Measurements from ENCODE around the gene EIF3D. TPM values are rescaled to one million over a fixed set of nuclear protein-coding genes. Genes with fewer than 3 reads are reported as not detected.
A peak's percentile ranks its signal among the peaks of the same experiment; 100 is the strongest.

Gene EIF3D
- total and polyA plus RNA-seq, 2 of the 13 experiments (the other 11 are each of a cell fraction or from before 2014, with no cell fraction given) = 118 to 274 TPM

DNA sequence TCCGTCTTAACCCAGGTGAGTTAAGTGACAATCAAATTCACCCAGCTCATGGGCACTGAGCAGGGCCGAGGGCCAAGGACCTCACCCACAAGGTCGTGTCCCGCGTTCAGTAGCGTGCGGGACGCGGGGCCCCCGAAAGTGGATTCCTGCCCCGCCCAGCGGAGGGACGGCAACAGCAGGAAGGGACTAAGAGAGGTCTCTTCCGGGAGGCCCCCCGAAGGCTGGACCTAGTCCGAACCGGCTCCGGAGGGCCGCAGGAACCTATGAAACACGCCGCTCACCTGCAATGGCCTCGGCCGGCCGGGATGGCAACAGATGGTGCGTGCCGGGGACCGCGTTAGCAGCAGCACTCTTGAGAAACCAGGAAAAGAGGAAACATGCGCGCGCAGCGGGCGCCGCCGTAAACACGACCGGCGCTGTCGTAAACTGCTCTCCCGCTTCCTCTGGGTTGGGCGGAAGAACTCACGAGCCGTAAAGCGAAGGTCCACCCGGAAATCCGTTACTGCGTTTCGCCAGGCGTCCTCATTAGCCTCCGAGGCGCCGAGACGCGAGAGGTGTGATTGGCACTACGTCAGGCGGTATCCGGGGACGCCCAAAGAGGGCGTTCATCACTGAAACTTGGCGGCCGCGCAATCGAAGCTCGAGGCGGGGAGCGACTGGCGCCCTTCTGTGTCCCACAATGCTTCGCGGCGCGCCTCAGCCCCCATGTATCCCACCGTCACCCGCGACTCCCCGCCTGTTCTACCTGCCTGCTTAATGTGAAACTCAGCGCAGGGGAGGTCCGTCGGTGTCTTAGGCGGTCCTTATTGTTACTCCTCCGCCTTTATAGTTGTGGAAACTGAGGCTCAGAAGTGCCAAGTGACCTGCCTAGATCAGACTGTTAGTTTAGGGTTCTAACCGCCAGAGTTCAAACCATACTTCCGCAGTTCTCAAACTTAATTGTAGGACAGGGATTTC lies at the start of gene EIF3D (continued):
- TF ChIP-seq PHF5A (CRISPR knock-in tag; IDR thresholded peaks at IDR 0.05; ENCODE audit: low read depth, unreplicated experiment) (peak; percentile 23), ZNF777 (CRISPR knock-in tag; IDR thresholded peaks at IDR 0.05) (peak; percentile 51; the same call in 1 of the 2 replicates), ZNF296 (CRISPR knock-in tag; conservative IDR thresholded peaks at IDR 0.05) (no peak), HMG20B (CRISPR knock-in tag; conservative IDR thresholded peaks at IDR 0.05) (no peak), ZNF17 (CRISPR knock-in tag; IDR thresholded peaks at IDR 0.05) (no peak), REXO4 (CRISPR knock-in tag; IDR thresholded peaks at IDR 0.05; ENCODE audit: borderline replicate concordance) (no peak), ZNF329 (CRISPR knock-in tag; IDR thresholded peaks at IDR 0.05; ENCODE audit: low read depth) (peak; percentile 46; the same call in 1 of the 2 replicates), ZNF24 (IDR thresholded peaks at IDR 0.05) (no peak), ZNF790 (CRISPR knock-in tag; IDR thresholded peaks at IDR 0.05; ENCODE audit: borderline replicate concordance) (0 out of 2 replicates have a peak, but pooled peaks have one; percentile 66), ZSCAN21 (CRISPR knock-in tag; IDR thresholded peaks at IDR 0.05; ENCODE audit: borderline replicate concordance) (no peak; the same call in 1 of the 2 replicates), HDAC6 (IDR thresholded peaks at IDR 0.05; ENCODE audit: low read depth, low read length) (no peak), GATAD2A (CRISPR knock-in tag; IDR thresholded peaks at IDR 0.05) (peak; percentile 7; the same call in 1 of the 2 replicates), ZNF484 (CRISPR knock-in tag; IDR thresholded peaks at IDR 0.05; ENCODE audit: borderline replicate concordance, low read depth) (no peak), USF2 (IDR thresholded peaks at IDR 0.05; ENCODE audit: low read depth, low read length) (0 out of 2 replicates have a peak, but pooled peaks have one; percentile 4), USF2 (CRISPR knock-in tag; IDR thresholded peaks at IDR 0.05; ENCODE audit: borderline replicate concordance) (no peak), TBX3 (IDR thresholded peaks at IDR 0.05; ENCODE audit: borderline replicate concordance) (peak; percentile 94), MYPOP (CRISPR knock-in tag; IDR thresholded peaks at IDR 0.05) (no peak; the same call in 1 of the 2 replicates), CBX1 (IDR thresholded peaks at IDR 0.05; ENCODE audit: low read depth) (peak; percentile 84), SATB2 (CRISPR knock-in tag; IDR thresholded peaks at IDR 0.05) (peak; percentile 52; the same call in 1 of the 2 replicates), ZNF746 (CRISPR knock-in tag; IDR thresholded peaks at IDR 0.05) (no peak), MED8 (CRISPR knock-in tag; IDR thresholded peaks at IDR 0.05; ENCODE audit: insufficient replicate concordance) (no peak), FOSL2 (CRISPR knock-in tag; IDR thresholded peaks at IDR 0.05) (peak; percentile 47), SALL1 (CRISPR knock-in tag; IDR thresholded peaks at IDR 0.05) (peak; percentile 69)
- TF ChIP-seq, protein P1, sequence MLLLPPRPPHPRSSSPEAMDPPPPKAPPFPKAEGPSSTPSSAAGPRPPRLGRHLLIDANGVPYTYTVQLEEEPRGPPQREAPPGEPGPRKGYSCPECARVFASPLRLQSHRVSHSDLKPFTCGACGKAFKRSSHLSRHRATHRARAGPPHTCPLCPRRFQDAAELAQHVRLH (CRISPR knock-in tag; IDR thresholded peaks at IDR 0.05; ENCODE audit: borderline replicate concordance, low read depth) = peak; percentile 19
- TF ChIP-seq, protein P2, sequence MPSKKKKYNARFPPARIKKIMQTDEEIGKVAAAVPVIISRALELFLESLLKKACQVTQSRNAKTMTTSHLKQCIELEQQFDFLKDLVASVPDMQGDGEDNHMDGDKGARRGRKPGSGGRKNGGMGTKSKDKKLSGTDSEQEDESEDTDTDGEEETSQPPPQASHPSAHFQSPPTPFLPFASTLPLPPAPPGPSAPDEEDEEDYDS (CRISPR knock-in tag; IDR thresholded peaks at IDR 0.05) = peak; percentile 68
- TF ChIP-seq, protein P3, sequence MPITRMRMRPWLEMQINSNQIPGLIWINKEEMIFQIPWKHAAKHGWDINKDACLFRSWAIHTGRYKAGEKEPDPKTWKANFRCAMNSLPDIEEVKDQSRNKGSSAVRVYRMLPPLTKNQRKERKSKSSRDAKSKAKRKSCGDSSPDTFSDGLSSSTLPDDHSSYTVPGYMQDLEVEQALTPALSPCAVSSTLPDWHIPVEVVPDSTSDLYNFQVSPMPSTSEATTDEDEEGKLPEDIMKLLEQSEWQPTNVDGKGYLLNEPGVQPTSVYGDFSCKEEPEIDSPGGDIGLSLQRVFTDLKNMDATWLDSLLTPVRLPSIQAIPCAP (CRISPR knock-in tag; IDR thresholded peaks at IDR 0.05; ENCODE audit: low read depth) = 0 out of 2 replicates have a peak, but pooled peaks have one; percentile 27
